A549 (cell line): ENCODE measurements around the gene CCDC183. TPM values are rescaled to one million over a fixed set of nuclear protein-coding genes. Genes with fewer than 3 reads are reported as not detected.

ENCODE experiments used
- ATAC-seq, 2 experiments: fragments of 200-7000 bp in 1 of 2; fragments of >200 bp in 1 of 2; cut with Nextera tagmentation in 1 of 2; cut with Tn5 transposase in 1 of 2; 3 replicates each; pipeline versions ENCODE4 v1.8.0 to v1.9.1; 2018 to 2020; ENCODE audit warnings: mild to moderate bottlenecking in 1 of 2, moderate library complexity in 1 of 2
- CTCF ChIA-PET: fragments of 300-600 bp; sonication (Branson Sonifier 250); formaldehyde crosslinking; extraction: SDS; loops from one replicate; lab custom pipeline; 2021; ENCODE audit warnings: antibody characterized with exemption, inconsistent platforms; lab: Yijun Ruan, JAX
- POLR2A ChIA-PET: fragments of 350-600 bp; formaldehyde crosslinking; extraction: SDS; loops from one replicate; lab custom pipeline; 2021; ENCODE audit warnings: antibody characterized with exemption, inconsistent platforms; lab: Yijun Ruan, JAX
- DNase-seq, 2 experiments: peaks; one replicate each; pipeline versions ENCODE4 v3.0.0 to v3.0.0-alpha.2; 2011 to 2016; ENCODE audit warnings: low read depth in 1 of 2, low spot score in 1 of 2
- FAIRE-seq: peaks from 2 replicates; lab custom pipeline; 2011; peaks lifted over from hg19 to GRCh38; lab: Jason Lieb, UNC
- H3K27ac ChIP-seq, 2 experiments: fragments of >200 bp; sonication (Bioruptor Twin); formaldehyde crosslinking; 3 replicates each; pipeline ENCODE4 v1.5.1; 2016 to 2017
- H3K4me1 ChIP-seq: fragments of >200 bp; sonication (Bioruptor Twin); formaldehyde crosslinking; 3 replicates; pipeline ENCODE4 v1.6.1; 2016
- H3K4me2 ChIP-seq: fragments of >200 bp; sonication (Bioruptor Twin); formaldehyde crosslinking; 3 replicates; pipeline ENCODE4 v1.6.1; 2016
- H3K4me3 ChIP-seq: fragments of >200 bp; sonication (Bioruptor Twin); formaldehyde crosslinking; 3 replicates; pipeline ENCODE4 v1.5.1; 2016
- H3K9me3 ChIP-seq: fragments of >200 bp; sonication (Bioruptor Twin); formaldehyde crosslinking; 3 replicates; pipeline ENCODE4 v1.6.1; 2016
- CBX2 ChIP-seq: fragments of 200-600 bp; sonication (generic); IDR thresholded peaks from 2 replicates; pipeline ENCODE4 v1.6.1; 2016; ENCODE audit warnings: low read depth, mild to moderate bottlenecking, borderline replicate concordance
- CEBPB ChIP-seq, 2 experiments: fragments of >200 bp in 1 of 2; sonication (Bioruptor Twin) in 1 of 2; formaldehyde crosslinking in 1 of 2; IDR thresholded peaks; 2 replicates each; pipeline ENCODE4 v1.6.1; 2012 to 2016
- CHD4 ChIP-seq: fragments of 200-600 bp; sonication (generic); IDR thresholded peaks from 2 replicates; pipeline ENCODE4 v1.6.1; 2016; ENCODE audit warnings: antibody characterized with exemption, mild to moderate bottlenecking, borderline replicate concordance
- EHF ChIP-seq: fragments of 250-450 bp; sonication (Bioruptor Pico); IDR thresholded peaks from 2 replicates; pipeline ENCODE4 v1.5.0; 2020; ENCODE audit warnings: mild to moderate bottlenecking
- EP300 ChIP-seq, 2 experiments: fragments of >200 bp; sonication (Bioruptor Twin); formaldehyde crosslinking; IDR thresholded peaks; 2 replicates in 1 of 2; 3 replicates in 1 of 2; pipeline ENCODE4 v1.6.1; 2016 to 2017
- FOSB ChIP-seq: fragments of 250-450 bp; sonication (Bioruptor Pico); IDR thresholded peaks from 2 replicates; pipeline ENCODE4 v1.5.0; 2020; ENCODE audit warnings: mild to moderate bottlenecking, moderate library complexity
- HEYL ChIP-seq: fragments of 250-450 bp; sonication (Bioruptor Pico); IDR thresholded peaks from 2 replicates; pipeline ENCODE4 v1.8.0; 2021; ENCODE audit warnings: mild to moderate bottlenecking, moderate library complexity
- HOXB13 ChIP-seq: fragments of 250-450 bp; sonication (Bioruptor Pico); IDR thresholded peaks from 2 replicates; pipeline ENCODE4 v1.5.0; 2020; ENCODE audit warnings: low read depth, mild to moderate bottlenecking, moderate library complexity
- KDM5A ChIP-seq: fragments of 200-600 bp; sonication (generic); IDR thresholded peaks from 2 replicates; pipeline ENCODE4 v1.6.1; 2016; ENCODE audit warnings: antibody characterized with exemption, mild to moderate bottlenecking
- MAFK ChIP-seq: fragments of 450-650 bp; IDR thresholded peaks from 2 replicates; pipeline ENCODE4 v1.6.1; 2014; ENCODE audit not compliant: partially characterized antibody
- MAZ ChIP-seq: fragments of 150-350 bp; IDR thresholded peaks from 2 replicates; pipeline ENCODE4 v1.6.1; 2014; ENCODE audit warnings: antibody characterized with exemption, low read depth, low read length, borderline replicate concordance
- MYC ChIP-seq: IDR thresholded peaks from 2 replicates; pipeline ENCODE4 v1.6.1; 2012; ENCODE audit warnings: mild to moderate bottlenecking, inconsistent platforms, low read length, improper control_type of control experiment, borderline replicate concordance
- NPAS2 ChIP-seq: fragments of 250-450 bp; sonication (Bioruptor Pico); IDR thresholded peaks from 2 replicates; pipeline ENCODE4 v1.8.0; 2022; ENCODE audit warnings: mild to moderate bottlenecking, moderate library complexity, borderline replicate concordance
- SREBF2 ChIP-seq: fragments of 450-650 bp; IDR thresholded peaks from 2 replicates; pipeline ENCODE4 v1.6.1; 2014; ENCODE audit warnings: mild to moderate bottlenecking, moderate library complexity
- TFCP2L1 ChIP-seq: fragments of 250-450 bp; sonication (Bioruptor Pico); IDR thresholded peaks from 2 replicates; pipeline ENCODE4 v1.5.0; 2021; ENCODE audit warnings: mild to moderate bottlenecking
- TP53 ChIP-seq: fragments of 250-450 bp; sonication (Bioruptor Pico); IDR thresholded peaks from 2 replicates; pipeline ENCODE4 v1.5.0; 2021; ENCODE audit warnings: mild to moderate bottlenecking, moderate library complexity
- ZC3H11A ChIP-seq: fragments of 450-650 bp; IDR thresholded peaks from 2 replicates; pipeline ENCODE4 v1.6.1; 2014; ENCODE audit warnings: antibody characterized with exemption, mild to moderate bottlenecking
- ZNF302 ChIP-seq: fragments of 250-450 bp; sonication (Bioruptor Pico); IDR thresholded peaks from 2 replicates; pipeline ENCODE4 v1.9.0; 2021; ENCODE audit warnings: inconsistent platforms, mild to moderate bottlenecking, moderate library complexity
- WGBS: methylation state at CpG from one replicate; pipeline ENCODE4 v1.1.6; 2017; ENCODE audit errors: missing lambda C conversion rate; 5-methylcytosine and 5-hydroxymethylcytosine counted together
- polyA plus RNA-seq, 4 experiments: library from polyadenylated mRNA; depleted of rRNA in 3 of 4; stranded (reverse); fragments of >200 nt; fragmentation: RNase III in 1 of 4; extraction: RNeasy Plus Mini Kit Qiagen cat#74134 plus additional on column Dnase treatment in 1 of 4; gene quantifications; 2 replicates in 3 of 4; 3 replicates in 1 of 4; pipeline ENCODE4 v1.2.3, GENCODE V29; 2011 to 2017
- TF ChIP-seq, protein P1 (sequence below): fragments of 200-600 bp; sonication (generic); IDR thresholded peaks from 2 replicates; pipeline ENCODE4 v1.6.1; 2016; ENCODE audit warnings: antibody characterized with exemption, mild to moderate bottlenecking, moderate library complexity
- TF ChIP-seq, protein P2 (sequence below): fragments of 450-650 bp; IDR thresholded peaks from 2 replicates; pipeline ENCODE4 v1.6.1; 2014; ENCODE audit warnings: antibody characterized with exemption
- TF ChIP-seq, protein P3 (sequence below): fragments of >200 bp; sonication (Bioruptor Twin); formaldehyde crosslinking; IDR thresholded peaks from 2 replicates; pipeline ENCODE4 v1.6.1; 2016

Gene CCDC183
- polyA plus RNA-seq, 2 of the 4 experiments (the other 2 are of a cell fraction) = 0.90 to 1.4 TPM

DNA sequence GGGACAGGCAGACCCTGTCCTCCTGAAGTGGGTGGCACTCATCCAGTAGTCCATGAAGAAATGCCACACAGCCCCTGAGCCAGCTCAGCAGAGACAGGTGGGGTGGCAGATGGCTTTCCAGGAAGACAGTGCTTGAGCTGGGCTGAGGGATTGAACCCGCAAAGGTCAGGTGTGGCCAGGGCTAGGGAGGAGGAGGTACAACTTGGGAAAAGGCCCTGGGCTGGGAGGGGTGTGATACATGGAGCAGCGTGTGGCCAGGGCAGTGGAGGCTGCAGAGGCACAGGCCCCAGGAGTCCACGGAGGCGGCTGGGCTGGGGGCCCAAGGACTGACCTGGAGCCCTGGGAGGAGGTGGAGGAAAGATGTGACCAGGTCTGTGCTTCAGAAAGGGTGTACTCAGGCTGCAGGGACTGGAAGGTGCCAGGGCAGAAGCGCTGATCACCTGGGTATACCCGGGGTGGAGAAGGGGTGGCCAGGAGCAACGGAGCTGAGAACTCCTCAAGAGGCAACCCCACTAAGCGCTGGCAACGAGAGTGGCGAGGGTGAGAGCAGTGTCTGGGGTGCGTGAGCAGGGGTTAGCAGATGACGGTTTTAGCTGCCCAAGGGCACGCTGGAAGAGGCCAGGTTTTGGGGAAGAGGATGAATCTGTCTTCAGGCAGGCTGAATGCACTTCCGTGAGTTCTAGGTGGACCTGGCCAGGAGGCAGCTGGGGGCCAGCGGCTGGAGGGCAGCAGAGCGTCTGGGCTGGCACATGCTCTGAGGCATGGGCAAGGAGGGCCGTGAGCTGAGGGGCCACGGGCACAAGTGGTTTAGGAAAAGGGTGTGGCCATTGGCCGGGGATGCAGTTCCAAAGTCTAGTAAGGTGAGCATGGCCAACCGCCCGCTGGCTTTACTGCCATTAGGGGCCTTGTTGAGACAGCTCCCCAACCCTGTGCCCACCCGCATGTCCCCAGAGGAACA, 7.7 kb downstream of the CCDC183 start:
- DNase-seq = no peak
- Histone ChIP-seq H3K4me2 (no peak overlapping the region), H3K27ac (no peak overlapping the region), H3K4me1 (peaks cover 27% of the 10 kb centered on the region), H3K4me3 (no peak overlapping the region), H3K9me3 (no peaks in the 10 kb centered on the region)
- 90% methylated on average over 22 of the region's 22 CpGs for WGBS
- TF ChIP-seq TFCP2L1 (CRISPR knock-in tag) = no peak
- TF ChIP-seq, protein P1, sequence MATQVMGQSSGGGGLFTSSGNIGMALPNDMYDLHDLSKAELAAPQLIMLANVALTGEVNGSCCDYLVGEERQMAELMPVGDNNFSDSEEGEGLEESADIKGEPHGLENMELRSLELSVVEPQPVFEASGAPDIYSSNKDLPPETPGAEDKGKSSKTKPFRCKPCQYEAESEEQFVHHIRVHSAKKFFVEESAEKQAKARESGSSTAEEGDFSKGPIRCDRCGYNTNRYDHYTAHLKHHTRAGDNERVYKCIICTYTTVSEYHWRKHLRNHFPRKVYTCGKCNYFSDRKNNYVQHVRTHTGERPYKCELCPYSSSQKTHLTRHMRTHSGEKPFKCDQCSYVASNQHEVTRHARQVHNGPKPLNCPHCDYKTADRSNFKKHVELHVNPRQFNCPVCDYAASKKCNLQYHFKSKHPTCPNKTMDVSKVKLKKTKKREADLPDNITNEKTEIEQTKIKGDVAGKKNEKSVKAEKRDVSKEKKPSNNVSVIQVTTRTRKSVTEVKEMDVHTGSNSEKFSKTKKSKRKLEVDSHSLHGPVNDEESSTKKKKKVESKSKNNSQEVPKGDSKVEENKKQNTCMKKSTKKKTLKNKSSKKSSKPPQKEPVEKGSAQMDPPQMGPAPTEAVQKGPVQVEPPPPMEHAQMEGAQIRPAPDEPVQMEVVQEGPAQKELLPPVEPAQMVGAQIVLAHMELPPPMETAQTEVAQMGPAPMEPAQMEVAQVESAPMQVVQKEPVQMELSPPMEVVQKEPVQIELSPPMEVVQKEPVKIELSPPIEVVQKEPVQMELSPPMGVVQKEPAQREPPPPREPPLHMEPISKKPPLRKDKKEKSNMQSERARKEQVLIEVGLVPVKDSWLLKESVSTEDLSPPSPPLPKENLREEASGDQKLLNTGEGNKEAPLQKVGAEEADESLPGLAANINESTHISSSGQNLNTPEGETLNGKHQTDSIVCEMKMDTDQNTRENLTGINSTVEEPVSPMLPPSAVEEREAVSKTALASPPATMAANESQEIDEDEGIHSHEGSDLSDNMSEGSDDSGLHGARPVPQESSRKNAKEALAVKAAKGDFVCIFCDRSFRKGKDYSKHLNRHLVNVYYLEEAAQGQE = no peak
- no peak for TF ChIP-seq CEBPB (IDR thresholded peaks at IDR 0.05)
- no peak for TF ChIP-seq TP53
- TF ChIP-seq ZC3H11A = no peak
- CTCF ChIA-PET = interaction anchor here (0.8 to 9.9 kb wide), 8 partner anchors 11 to 264 kb away, joined by 3 to 110 read pairs (median 5); partner anchors contain the start of gene TMEM141
- no peak for FAIRE-seq
- ATAC-seq = no peak
- POLR2A ChIA-PET = no interaction called here

DNA sequence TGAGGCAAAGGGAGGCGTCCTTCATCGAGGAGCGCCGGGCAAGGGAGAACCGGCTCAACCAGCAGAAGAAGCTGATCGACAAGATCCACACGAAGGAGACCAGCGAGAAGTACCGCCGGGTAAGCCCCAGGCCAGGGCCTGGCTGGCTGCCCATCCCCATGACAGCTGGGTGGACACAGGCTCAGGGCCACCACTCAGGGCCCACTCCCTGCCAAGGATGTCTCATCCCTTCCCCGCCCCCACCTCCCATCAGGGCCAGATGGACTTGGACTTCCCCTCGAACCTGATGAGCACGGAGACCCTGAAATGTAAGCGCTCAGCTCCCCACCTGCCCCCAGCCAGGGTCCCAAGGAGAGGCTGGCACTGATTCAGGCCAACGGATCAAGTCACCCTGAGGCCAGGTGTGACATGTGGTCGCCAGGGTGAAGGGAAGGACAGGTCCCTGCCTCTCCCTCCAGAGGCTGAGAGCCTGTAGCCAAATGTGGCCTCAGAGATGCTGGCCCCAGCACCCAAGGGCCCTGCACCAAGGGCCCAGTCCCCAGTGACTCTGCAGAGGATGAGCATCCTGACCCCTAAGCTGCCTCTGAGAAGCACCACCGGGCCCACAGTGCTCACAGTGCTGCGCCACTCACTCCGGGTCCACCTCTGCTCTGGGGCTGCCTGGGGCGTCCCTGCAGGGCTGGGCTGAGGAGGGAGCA, 8.5 kb downstream of the CCDC183 start:
- no peak overlapping the region for H3K4me2 ChIP-seq
- DNase-seq (no peak), FAIRE-seq (no peak), ATAC-seq (no peak)
- H3K27ac ChIP-seq = no peak overlapping the region
- WGBS = 93% methylated on average over 16 of the region's 20 CpGs
- H3K4me3 ChIP-seq = no peak overlapping the region
- peaks cover 27% of the 10 kb centered on the region for H3K4me1 ChIP-seq
- POLR2A ChIA-PET = no interaction called here
- H3K9me3 ChIP-seq = no peaks in the 10 kb centered on the region
- CTCF ChIA-PET = interaction anchor here (0.8 to 9.9 kb wide), 8 partner anchors 11 to 263 kb away, joined by 3 to 110 read pairs (median 5); partner anchors contain the start of gene TMEM141
- TF ChIP-seq MAFK (no peak), HEYL (CRISPR knock-in tag) (no peak), MYC (no peak), NPAS2 (CRISPR knock-in tag) (no peak), CBX2 (no peak), FOSB (no peak), CHD4 (no peak), TFCP2L1 (CRISPR knock-in tag) (no peak), EHF (CRISPR knock-in tag) (no peak)
- TF ChIP-seq, protein P2, sequence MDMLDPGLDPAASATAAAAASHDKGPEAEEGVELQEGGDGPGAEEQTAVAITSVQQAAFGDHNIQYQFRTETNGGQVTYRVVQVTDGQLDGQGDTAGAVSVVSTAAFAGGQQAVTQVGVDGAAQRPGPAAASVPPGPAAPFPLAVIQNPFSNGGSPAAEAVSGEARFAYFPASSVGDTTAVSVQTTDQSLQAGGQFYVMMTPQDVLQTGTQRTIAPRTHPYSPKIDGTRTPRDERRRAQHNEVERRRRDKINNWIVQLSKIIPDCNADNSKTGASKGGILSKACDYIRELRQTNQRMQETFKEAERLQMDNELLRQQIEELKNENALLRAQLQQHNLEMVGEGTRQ = no peak

DNA sequence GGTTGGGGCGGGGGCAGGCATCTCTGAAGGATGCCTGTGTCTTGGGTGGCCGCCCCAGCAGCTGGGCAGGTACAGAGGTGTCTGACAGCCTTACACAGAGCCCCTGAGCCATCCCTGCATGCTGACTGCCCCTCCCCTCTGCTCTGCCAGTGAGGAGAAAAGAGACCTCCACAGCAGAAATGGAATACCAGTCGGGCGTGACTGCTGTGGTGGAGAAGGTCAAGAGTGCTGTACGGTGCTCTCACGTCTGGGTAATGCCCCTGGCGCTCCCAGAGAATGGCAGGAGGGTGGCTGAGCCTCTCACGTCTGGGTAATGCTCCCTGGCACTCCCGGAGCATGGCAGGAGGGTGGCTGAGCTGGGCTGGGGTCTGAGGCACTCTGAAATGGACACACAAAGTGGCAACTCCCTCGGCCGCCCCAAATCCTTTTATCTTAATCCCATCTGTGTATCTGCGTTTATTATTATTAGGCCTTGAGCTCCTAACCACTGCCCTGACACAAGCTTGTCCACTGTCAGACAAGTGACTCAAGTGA, 9.1 kb downstream of the CCDC183 start:
- no peak for DNase-seq
- POLR2A ChIA-PET = no interaction called here
- CTCF ChIA-PET = interaction anchor here (0.6 to 9.9 kb wide), 7 partner anchors 10 to 431 kb away, joined by 3 to 110 read pairs (median 4); partner anchors contain the start of genes AJM1 and TMEM141
- no peak for ATAC-seq
- no peak for FAIRE-seq
- no peak overlapping the region for H3K4me2 ChIP-seq
- no peak overlapping the region for H3K4me3 ChIP-seq
- H3K9me3 ChIP-seq = no peaks in the 10 kb centered on the region
- peaks cover 34% of the 10 kb centered on the region for H3K4me1 ChIP-seq
- no peak overlapping the region for H3K27ac ChIP-seq
- WGBS = 87% methylated on average over 12 of the region's 12 CpGs
- TF ChIP-seq HOXB13 (CRISPR knock-in tag) = no peak
- no peak for TF ChIP-seq TFCP2L1 (CRISPR knock-in tag)
- TF ChIP-seq, protein P1 = no peak
- no peak for TF ChIP-seq TP53
- TF ChIP-seq KDM5A = no peak
- no peak for TF ChIP-seq MAZ
- no peak for TF ChIP-seq EP300 (IDR thresholded peaks at IDR 0.05)
- TF ChIP-seq, protein P3, sequence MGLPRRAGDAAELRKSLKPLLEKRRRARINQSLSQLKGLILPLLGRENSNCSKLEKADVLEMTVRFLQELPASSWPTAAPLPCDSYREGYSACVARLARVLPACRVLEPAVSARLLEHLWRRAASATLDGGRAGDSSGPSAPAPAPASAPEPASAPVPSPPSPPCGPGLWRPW = no peak
- TF ChIP-seq MAFK = no peak
- no peak for TF ChIP-seq SREBF2
- no peak for TF ChIP-seq ZC3H11A
- no peak for TF ChIP-seq ZNF302
